ENCODE measurements around the gene DHRSX.
"Not testable (repeated sequence)": the region's sequence is repeated elsewhere in the genome, so short reads cannot be mapped to it uniquely, and the experiment has no call there.

Gene DHRSX

GRCh38 chrX:2266445-2267349, 234.1 kb downstream of the DHRSX start:
- no peaks in the 10 kb centered on the region for H3K27me3 Mint-ChIP-seq
- no peak overlapping the region for H3K27ac Mint-ChIP-seq
- H3K4me3 Mint-ChIP-seq, result no peak overlapping the region
- DNase-seq (no peak), ATAC-seq (no peak)
- peaks cover 20% of the 10 kb centered on the region for H3K36me3 Mint-ChIP-seq (ENCODE audit: low read depth)
- no peaks in the 10 kb centered on the region for H3K4me1 Mint-ChIP-seq
- H3K9me3 Mint-ChIP-seq, result peaks cover 7% of the 10 kb centered on the region

DNA sequence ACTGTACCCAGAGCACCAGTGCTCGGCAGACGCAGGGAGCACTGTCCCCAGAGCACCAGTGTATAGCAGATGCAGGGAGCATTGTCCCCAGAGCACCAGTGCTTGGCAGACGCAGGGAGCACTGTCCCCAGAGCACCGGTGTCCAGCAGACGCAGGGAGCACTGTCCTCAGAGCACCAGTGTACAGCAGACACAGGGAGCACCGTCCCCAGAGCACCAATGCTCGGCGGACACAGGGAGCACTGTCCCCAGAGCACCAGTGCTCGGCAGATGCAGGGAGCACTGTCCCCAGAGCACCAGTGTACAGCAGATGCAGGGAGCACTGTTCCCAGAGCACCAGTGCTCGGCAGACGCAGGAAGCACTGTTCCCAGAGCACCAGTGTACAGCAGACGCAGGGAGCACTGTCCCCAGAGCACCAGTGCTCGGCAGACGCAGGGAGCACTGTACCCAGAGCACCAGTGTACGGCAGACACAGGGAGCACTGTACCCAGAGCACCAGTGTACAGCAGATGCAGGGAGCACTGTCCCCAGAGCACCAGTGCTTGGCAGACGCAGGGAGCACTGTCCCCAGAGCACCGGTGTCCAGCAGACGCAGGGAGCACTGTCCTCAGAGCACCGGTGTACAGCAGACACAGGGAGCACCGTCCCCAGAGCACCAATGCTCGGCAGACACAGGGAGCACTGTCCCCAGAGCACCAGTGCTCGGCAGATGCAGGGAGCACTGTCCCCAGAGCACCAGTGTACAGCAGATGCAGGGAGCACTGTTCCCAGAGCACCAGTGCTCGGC, 234.9 kb downstream of the DHRSX start:
- not testable (repeated sequence) for H3K27ac Mint-ChIP-seq, ATAC-seq, H3K4me1 Mint-ChIP-seq, H3K27me3 Mint-ChIP-seq, H3K4me3 Mint-ChIP-seq, H3K9me3 Mint-ChIP-seq, DNase-seq
- peaks cover 16% of the 10 kb centered on the region for H3K36me3 Mint-ChIP-seq (ENCODE audit: low read depth)

DNA sequence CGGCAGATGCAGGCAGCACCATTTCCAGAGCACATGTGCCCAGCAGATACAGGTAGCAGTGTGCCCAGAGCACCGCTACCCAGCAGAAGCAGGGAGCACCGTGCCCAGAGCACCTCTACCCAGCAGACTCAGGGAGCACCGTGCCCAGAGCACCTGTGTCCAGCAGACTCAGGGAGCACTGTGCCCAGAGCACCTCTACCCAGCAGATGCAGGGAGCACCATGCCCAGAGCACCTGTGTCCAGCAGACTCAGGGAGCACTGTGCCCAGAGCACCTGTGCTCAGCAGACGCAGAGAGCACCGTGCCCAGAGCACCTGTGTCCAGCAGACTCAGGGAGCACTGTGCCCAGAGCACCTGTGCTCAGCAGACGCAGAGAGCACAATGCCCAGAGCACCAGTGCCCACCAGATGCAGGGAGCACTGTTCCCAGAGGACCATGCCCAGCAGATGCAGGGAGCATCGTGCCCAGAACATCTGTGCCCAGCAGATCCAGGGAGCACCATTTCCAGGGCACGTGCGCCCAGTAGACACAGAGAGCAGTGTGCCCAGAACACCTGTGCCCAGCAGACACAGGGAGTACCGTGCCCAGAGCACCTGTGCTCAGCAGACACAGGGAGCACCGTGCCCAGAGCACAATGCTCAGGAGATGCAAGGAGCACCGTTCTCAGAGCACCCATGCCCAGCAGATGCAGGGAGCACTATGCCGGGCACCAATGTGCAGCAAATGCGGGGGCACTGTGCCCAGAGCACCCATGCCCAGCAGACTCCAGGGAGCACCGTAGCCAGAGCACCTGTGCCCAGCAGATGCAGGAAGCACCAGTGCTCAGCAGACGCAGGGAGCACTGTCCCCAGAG, 236.4 kb downstream of the DHRSX start:
- no peak for ATAC-seq
- no peaks in the 10 kb centered on the region for H3K27me3 Mint-ChIP-seq
- H3K27ac Mint-ChIP-seq, result no peak overlapping the region
- H3K4me3 Mint-ChIP-seq, result no peak overlapping the region
- no peaks in the 10 kb centered on the region for H3K9me3 Mint-ChIP-seq
- H3K4me1 Mint-ChIP-seq, result no peaks in the 10 kb centered on the region
- H3K36me3 Mint-ChIP-seq (ENCODE audit: low read depth), result peaks cover 15% of the 10 kb centered on the region
- DNase-seq, result no peak

DNA sequence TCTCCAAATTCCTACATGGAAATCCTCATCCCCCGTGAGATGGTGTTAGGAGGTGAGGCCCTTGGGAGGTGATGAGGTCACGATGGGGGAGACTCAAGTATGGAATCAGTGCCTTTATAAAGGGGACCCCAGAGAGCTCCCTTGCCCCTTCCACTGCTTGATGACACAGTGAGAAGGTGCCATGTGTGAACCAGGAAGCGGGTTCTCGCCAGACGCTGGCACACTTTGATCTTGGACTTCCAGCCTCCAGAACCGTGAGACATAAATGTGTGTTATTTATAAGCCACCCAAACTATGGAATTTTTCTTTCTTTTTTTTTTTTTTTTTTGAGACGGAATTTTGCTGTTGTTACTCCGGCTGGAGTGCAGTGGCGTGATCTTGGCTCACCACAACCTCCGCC, 237.6 kb downstream of the DHRSX start:
- H3K9me3 Mint-ChIP-seq, result peaks cover 7% of the 10 kb centered on the region
- H3K4me1 Mint-ChIP-seq, result no peaks in the 10 kb centered on the region
- DNase-seq, result no peak
- no peaks in the 10 kb centered on the region for H3K27me3 Mint-ChIP-seq
- ATAC-seq, result no peak
- no peak overlapping the region for H3K27ac Mint-ChIP-seq
- H3K36me3 Mint-ChIP-seq (ENCODE audit: low read depth), result peaks cover 18% of the 10 kb centered on the region
- no peak overlapping the region for H3K4me3 Mint-ChIP-seq

- peaks cover 22% of the 10 kb centered on the region for H3K36me3 Mint-ChIP-seq (ENCODE audit: low read depth)
- ATAC-seq, result no peak
Measured at GRCh38 chrX:2262668-2263055, 238.1 kb downstream of the DHRSX start.

DNA sequence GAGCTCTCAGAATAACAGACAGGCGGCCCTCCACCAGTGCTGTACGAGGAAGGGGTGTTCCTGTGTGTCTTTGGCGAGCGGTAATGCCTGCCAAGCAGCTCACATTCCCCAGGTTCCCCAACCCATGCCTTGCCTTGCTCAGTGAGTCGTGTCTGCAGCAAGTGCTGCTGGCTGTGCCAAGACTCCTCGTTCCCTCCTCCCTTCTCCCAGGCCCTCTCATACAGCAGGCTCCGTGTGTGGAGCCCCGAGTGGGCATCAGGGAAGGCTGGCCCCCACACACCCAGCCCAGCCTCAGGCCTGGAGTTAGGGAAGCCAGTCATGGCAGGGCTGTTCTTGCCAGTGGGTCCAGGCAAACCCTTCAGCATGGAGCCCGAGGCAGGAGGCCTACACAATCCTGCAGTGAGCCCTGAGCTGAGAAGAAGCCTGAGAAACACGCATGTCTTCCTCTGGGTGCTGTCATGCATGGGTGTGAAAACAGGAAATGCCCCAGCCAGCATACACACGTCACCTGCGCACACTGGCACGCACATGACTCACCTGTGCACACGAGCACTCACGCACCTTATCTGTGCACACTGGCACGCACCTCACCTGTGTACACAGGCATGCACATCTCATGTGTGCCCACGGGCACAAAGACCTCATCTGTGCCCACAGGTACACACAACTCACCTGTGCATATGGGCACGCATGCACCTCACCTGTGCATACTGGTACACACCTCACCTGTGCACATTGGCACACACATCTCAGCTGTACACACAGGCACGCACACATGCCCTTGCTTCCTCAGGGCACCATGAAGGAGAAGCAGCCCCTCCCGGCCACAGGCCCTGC, 238.7 kb downstream of the DHRSX start:
- ATAC-seq, result no peak

More at GRCh38 chrX:2262668-2263055, 238.1 kb downstream of the DHRSX start:
- H3K27me3 Mint-ChIP-seq, result no peaks in the 10 kb centered on the region
- no peak for DNase-seq
- H3K4me1 Mint-ChIP-seq, result no peaks in the 10 kb centered on the region
- no peak overlapping the region for H3K27ac Mint-ChIP-seq
- H3K9me3 Mint-ChIP-seq, result peaks cover 11% of the 10 kb centered on the region
- no peak overlapping the region for H3K4me3 Mint-ChIP-seq

DNA sequence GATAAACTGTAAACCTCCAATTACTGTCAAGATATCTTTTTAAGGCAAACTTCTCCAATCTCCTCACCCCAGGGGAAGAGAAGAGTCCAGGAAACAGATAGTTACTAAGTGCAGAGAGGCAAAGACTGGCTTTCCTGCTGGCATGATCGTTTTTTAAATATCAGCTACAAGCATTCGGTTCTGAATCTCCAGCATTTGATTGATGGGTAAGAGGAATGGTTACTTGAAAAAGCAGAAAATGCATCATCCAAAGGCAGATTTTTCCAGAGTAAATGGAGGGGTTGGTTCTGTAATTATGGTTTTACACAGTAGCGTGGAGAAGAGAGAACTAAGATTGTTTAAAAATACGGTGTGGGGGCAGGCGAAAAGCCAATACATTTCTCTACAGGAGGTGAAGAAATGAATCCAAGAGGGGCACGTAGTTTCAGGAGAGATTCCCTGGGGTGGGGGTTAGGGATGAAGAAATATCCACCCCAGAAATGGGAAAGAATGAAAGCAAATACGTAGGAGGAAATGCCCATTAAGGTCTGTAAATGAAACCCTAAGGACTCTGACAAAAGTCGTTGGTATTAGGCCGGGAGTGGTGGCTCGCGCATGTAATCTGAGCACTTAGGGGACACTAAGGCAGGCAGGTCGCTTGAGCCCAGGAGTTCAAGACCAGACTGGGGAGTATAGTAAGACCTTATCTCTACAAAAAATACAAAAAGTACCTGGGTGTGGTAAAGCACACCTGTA, 248.3 kb downstream of the DHRSX start:
- no peaks in the 10 kb centered on the region for H3K4me1 Mint-ChIP-seq
- DNase-seq, result no peak
- no peak for ATAC-seq
- H3K27me3 Mint-ChIP-seq, result no peaks in the 10 kb centered on the region
- peaks cover 16% of the 10 kb centered on the region for H3K9me3 Mint-ChIP-seq
- H3K27ac Mint-ChIP-seq, result no peak overlapping the region
- H3K4me3 Mint-ChIP-seq, result no peak overlapping the region
- H3K36me3 Mint-ChIP-seq (ENCODE audit: low read depth), result peaks cover 32% of the 10 kb centered on the region

More for the DNA sequence above, 238.7 kb downstream of the DHRSX start:
- no peak for DNase-seq
- Mint-ChIP-seq H3K4me3 (no peak overlapping the region), H3K27me3 (no peaks in the 10 kb centered on the region), H3K36me3 (ENCODE audit: low read depth) (peaks cover 22% of the 10 kb centered on the region), H3K4me1 (no peaks in the 10 kb centered on the region), H3K27ac (no peak overlapping the region), H3K9me3 (peaks cover 11% of the 10 kb centered on the region)

GRCh38 chrX:2251211-2251610, 249.6 kb downstream of the DHRSX start:
- no peak for DNase-seq
- H3K27ac Mint-ChIP-seq, result no peak overlapping the region
- peaks cover 16% of the 10 kb centered on the region for H3K9me3 Mint-ChIP-seq
- no peak overlapping the region for H3K4me3 Mint-ChIP-seq
- no peaks in the 10 kb centered on the region for H3K4me1 Mint-ChIP-seq
- no peaks in the 10 kb centered on the region for H3K27me3 Mint-ChIP-seq
- no peak for ATAC-seq
- peaks cover 30% of the 10 kb centered on the region for H3K36me3 Mint-ChIP-seq (ENCODE audit: low read depth)

DNA sequence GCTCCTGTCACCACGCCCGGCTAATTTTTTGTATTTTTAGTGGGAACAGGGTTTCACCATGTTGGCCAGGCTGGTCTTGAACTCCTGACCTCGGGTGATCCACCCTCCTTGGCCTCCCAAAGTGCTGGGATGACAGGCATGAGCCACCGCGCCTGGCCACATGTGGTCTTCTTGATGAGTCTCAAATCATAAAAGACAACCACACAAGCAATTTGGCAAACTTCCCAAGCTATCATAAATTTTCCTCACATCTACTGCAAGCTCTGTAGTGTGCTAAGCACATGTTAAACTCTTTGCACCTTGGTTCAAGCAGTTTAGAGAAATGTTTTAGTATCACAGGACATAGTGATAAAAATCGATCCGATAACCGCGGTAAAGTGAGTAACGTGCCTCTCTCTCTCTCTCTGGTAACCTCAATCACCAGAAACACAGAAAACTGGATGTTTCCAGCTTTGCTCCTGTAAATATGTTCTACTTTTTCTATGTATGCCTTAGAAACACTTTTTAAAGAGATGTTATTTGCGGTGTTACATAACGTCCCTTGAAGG, 256.8 kb downstream of the DHRSX start:
- ATAC-seq, result no peak
- H3K36me3 Mint-ChIP-seq (ENCODE audit: low read depth), result peaks cover 45% of the 10 kb centered on the region
- peaks cover 11% of the 10 kb centered on the region for H3K9me3 Mint-ChIP-seq
- H3K4me1 Mint-ChIP-seq, result no peaks in the 10 kb centered on the region
- no peak overlapping the region for H3K4me3 Mint-ChIP-seq
- no peak for DNase-seq
- H3K27me3 Mint-ChIP-seq, result no peaks in the 10 kb centered on the region
- no peak overlapping the region for H3K27ac Mint-ChIP-seq

GRCh38 chrX:2242980-2243379, 257.8 kb downstream of the DHRSX start:
- H3K36me3 Mint-ChIP-seq (ENCODE audit: low read depth), result peaks cover 44% of the 10 kb centered on the region
- H3K27ac Mint-ChIP-seq, result no peak overlapping the region
- H3K27me3 Mint-ChIP-seq, result no peaks in the 10 kb centered on the region
- H3K9me3 Mint-ChIP-seq, result peaks cover 11% of the 10 kb centered on the region
- no peaks in the 10 kb centered on the region for H3K4me1 Mint-ChIP-seq
- ATAC-seq (no peak), DNase-seq (no peak)
- H3K4me3 Mint-ChIP-seq, result no peak overlapping the region

DNA sequence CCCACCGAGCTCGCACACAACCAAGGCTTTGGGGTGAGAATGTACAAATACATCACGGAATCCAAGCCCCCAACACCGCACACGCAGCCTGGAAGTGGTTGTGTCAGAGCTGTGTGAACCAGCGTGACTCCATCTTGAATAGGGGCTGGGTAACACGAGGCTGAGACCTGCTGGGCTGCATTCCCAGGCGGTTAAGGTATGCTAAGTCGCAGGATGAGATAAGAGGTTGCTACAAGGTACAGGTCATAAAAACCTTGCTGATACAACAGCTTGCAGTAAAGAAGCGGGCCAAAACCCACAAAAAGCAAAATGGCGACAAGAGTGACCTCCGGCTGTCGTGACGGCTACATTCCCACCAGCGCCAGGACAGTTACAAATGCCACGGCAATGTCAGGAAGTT, 258.4 kb downstream of the DHRSX start:
- no peak for ATAC-seq
- H3K36me3 Mint-ChIP-seq (ENCODE audit: low read depth), result peaks cover 48% of the 10 kb centered on the region
- no peak overlapping the region for H3K4me3 Mint-ChIP-seq

GRCh38 chrX:2241496-2241895, 259.3 kb downstream of the DHRSX start:
- H3K4me1 Mint-ChIP-seq, H3K27me3 Mint-ChIP-seq, H3K4me3 Mint-ChIP-seq, ATAC-seq, H3K27ac Mint-ChIP-seq, DNase-seq: not testable (repeated sequence)
- Mint-ChIP-seq H3K9me3 (peaks cover 11% of the 10 kb centered on the region), H3K36me3 (ENCODE audit: low read depth) (peaks cover 49% of the 10 kb centered on the region)

More for the DNA sequence above, 258.4 kb downstream of the DHRSX start:
- Mint-ChIP-seq H3K4me1 (no peaks in the 10 kb centered on the region), H3K9me3 (peaks cover 11% of the 10 kb centered on the region), H3K27me3 (no peaks in the 10 kb centered on the region), H3K27ac (no peak overlapping the region)
- no peak for DNase-seq

- H3K36me3 Mint-ChIP-seq (ENCODE audit: low read depth), result peaks cover 50% of the 10 kb centered on the region
- H3K9me3 Mint-ChIP-seq, result peaks cover 11% of the 10 kb centered on the region
- H3K27me3 Mint-ChIP-seq, H3K4me1 Mint-ChIP-seq, H3K27ac Mint-ChIP-seq, DNase-seq, H3K4me3 Mint-ChIP-seq, ATAC-seq: not testable (repeated sequence)
Measured at GRCh38 chrX:2240761-2241160, 260.0 kb downstream of the DHRSX start.

All from activated naive CD8-positive, alpha-beta T cell treated with anti-CD3 and anti-CD28 coated beads, Interleukin-2, amount 50 U/mL, for 24 hours (primary cell).